Activated T-helper 2 cell treated with anti-CD3 and anti-CD28 coated beads, Interferon-gamma antibody, Interleukin-2, Interleukin-4, amounts not matched to agents 10 μg/mL and 5 μg/mL and 100 μg/mL, durations not matched to agents 14 hours and 24 hours and 36 hours (primary cell): Measurements from ENCODE around the gene SPIB. TPM values are rescaled to one million over a fixed set of nuclear protein-coding genes. Genes with fewer than 3 reads are reported as not detected.
"Not testable (repeated sequence)": the region's sequence is repeated elsewhere in the genome, so short reads cannot be mapped to it uniquely, and the experiment has no call there.

ENCODE experiments used
- DNase-seq: peaks from one replicate; pipeline ENCODE4 v3.0.0; 2021; ENCODE audit warnings: low spot score
- H3K27ac Mint-ChIP-seq: one replicate; pipeline ENCODE4 v1.8.0; 2021; ENCODE audit warnings: mixed read lengths
- H3K27me3 Mint-ChIP-seq: one replicate; pipeline ENCODE4 v1.8.0; 2021; ENCODE audit warnings: low read depth, mixed read lengths
- H3K36me3 Mint-ChIP-seq: one replicate; pipeline ENCODE4 v1.8.0; 2021; ENCODE audit warnings: low read depth, mixed read lengths
- H3K4me1 Mint-ChIP-seq: one replicate; pipeline ENCODE4 v1.8.0; 2021; ENCODE audit warnings: low read depth, mixed read lengths
- H3K4me3 Mint-ChIP-seq: one replicate; pipeline ENCODE4 v1.8.0; 2021; ENCODE audit warnings: low read depth, mild to moderate bottlenecking, moderate library complexity, mixed read lengths
- H3K9me3 Mint-ChIP-seq: one replicate; pipeline ENCODE4 v1.8.0; 2021; ENCODE audit warnings: mixed read lengths
- intact Hi-C: fragments of 100-400 bp; cut with micrococcal nuclease; formaldehyde crosslinking; loops from one replicate; pipeline ENCODE4 v1.15.1; 2023
- total RNA-seq: library from RNA; stranded (reverse); gene quantifications from 2 replicates; pipeline ENCODE4 v1.2.3, GENCODE V29; 2022

The SPIB gene
- total RNA-seq, 1 donor from 2014 or later = 0.66 TPM

DNA sequence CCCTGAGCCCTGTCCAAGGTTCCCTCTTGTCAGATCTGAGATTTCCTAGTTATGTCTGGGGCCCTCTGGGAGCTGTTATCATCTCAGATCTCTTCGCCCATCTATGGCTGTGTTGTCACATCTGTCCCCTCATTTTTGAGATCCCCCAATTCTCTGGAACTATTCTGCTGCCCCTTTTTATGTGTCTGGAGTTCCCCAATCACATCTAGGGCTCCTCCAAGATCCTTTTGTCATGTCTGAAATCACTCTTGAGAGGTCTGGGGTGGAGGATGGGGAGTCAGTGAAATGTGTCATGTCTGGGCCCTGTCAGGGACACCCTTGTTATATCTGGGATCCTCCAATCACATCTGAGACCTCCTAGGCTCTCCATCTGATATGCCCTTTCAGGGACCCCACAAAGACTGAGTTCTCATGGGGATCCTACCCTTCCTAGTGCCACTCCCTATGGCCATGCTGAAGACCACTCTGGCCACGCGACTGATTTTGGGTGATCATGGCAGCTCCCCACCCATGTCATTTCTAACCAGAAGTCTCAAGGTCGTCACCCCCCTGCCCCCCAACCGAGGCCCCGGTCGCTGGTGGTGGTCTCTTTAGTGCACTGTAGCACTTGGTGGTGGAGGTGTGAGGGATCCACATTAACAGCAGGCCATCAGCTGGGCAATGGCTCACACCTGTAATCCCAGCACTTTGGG is 10.2 kb downstream of the SPIB start:
- no peaks in the 10 kb centered on the region for H3K36me3 Mint-ChIP-seq
- H3K27me3 Mint-ChIP-seq = peaks cover 10% of the 10 kb centered on the region
- no peaks in the 10 kb centered on the region for H3K9me3 Mint-ChIP-seq
- H3K4me1 Mint-ChIP-seq = peaks cover 8% of the 10 kb centered on the region
- intact Hi-C loops = no loop called here
- H3K27ac Mint-ChIP-seq = no peak overlapping the region
- no peak overlapping the region for H3K4me3 Mint-ChIP-seq
- no peak for DNase-seq

DNA sequence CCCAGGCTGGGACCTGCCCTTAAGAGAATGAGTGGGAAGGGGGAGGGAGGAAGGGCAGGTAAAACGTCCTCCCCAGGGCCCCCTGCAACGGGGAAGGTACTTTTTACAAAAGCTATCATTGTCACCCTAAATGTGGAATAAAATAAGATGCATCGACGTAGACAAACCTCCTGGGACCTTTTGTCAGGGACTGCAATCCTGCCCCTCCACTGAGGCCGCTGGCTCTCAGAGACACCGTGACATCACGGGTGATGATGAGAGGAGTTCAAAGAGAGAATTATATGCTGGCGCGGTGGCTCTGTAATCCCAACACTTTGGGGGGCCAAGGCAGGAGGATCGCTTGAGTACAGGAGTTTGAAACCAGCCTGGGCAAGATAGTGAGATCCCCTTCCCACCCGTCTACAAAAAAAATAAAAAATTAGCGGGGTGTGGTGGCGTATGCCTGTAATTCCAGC is 12.2 kb downstream of the SPIB start:
- H3K27me3 Mint-ChIP-seq = peaks cover 13% of the 10 kb centered on the region
- peak overlapping the region; percentile 90 for H3K4me3 Mint-ChIP-seq
- no peak overlapping the region for H3K27ac Mint-ChIP-seq
- intact Hi-C loops = no loop called here
- DNase-seq = no peak
- H3K4me1 Mint-ChIP-seq = peaks cover 8% of the 10 kb centered on the region
- H3K36me3 Mint-ChIP-seq = no peaks in the 10 kb centered on the region
- H3K9me3 Mint-ChIP-seq = no peaks in the 10 kb centered on the region

DNA sequence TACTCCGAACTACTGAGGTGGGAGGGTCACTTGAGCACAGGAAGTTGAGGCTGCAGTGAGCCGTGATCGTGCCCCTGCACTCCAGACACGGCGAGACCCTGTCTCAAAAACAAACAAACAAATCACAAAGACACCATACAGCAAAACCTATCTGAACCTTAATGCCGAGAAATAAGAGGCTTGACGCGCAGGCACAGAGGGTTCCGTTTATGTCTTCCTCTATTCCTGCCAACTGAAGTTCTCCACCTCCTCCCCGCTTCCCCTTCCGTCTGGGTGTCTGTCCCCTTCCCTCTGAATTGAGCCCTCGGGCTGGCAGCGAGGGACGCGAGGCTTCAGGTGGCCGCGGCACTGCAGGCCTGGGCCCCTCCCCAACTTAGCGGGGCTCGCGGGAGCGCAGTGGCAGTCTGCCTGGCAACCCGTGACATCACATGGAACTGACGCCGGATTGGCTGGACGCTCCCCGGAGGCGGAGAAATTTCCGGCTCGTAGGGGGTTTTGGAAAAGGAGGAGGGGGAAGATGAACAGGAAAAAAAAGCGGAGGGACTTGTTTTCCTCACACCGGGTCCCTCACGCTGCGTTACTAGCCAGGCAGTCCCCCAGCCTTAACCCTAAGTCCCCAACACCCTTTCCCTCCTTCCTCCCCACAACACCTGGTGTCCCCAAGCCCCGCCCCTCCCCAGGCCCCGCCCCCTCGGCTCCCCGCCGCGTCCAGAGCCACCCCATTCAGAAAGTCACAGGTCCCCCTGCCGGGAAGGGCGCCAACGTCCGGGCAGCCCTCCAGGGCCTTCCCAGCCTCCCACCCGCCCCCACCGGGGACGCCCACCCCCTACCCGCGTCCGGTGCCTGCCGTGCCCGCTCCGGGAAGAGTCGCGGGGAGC is 12.8 kb downstream of the SPIB start:
- Mint-ChIP-seq H3K27ac (peak overlapping the region; percentile 92), H3K27me3 (peaks cover 13% of the 10 kb centered on the region), H3K36me3 (no peaks in the 10 kb centered on the region), H3K4me1 (peaks cover 8% of the 10 kb centered on the region), H3K9me3 (no peaks in the 10 kb centered on the region), H3K4me3 (peak overlapping the region; percentile 90)
- DNase-seq = peak; percentile 84
- intact Hi-C loops = no loop called here

DNA sequence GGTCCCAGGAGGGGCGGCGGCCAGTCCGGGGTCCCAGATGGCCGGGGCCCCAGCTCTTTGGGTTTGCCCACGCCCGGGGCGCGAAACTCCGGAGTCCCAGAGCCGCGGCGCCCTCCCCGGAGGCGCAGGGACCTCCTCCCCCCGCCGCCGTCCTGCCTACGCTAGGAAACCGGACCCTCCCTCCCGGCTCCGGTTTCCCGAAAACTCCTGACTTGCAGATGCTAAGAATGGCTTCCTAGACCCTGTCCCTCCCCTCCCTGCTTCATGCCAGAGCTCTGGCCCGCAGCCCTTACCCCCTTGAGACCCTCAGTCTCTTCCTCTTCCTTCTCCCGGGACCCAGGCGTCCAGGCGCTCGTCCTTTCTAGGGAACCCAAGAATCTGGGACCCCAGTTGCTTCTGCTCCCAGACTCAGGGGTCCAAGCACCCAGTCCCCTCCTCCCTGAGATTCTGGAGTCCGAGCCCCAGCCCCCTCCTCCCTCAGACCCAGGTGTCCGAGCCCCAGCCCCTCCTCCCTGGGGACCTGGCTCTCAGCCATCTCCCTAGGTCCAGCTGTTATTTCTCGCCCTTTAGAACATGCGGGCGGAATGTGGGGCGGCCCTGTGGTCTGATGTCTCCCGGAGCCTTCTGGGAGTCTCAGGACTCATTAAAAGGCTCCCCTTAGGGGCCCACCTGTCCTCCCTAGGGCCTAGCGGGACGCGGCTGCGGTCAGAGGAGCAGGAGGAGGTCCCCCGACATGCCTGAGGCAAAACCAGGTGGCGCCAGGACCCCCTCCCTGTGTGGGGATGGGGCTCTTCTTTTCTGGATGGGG is 13.7 kb downstream of the SPIB start, which contains the start of gene MYBPC2:
Gene MYBPC2 (plus strand): TSS at position 672 of the 808 bp plus-strand sequence. CDS start 62 bp downstream, at position 734.
- intact Hi-C loops = no loop called here
- DNase-seq = no peak
- peak within 1 kb of the TSS; percentile 90 for H3K4me3 Mint-ChIP-seq
- H3K27me3 Mint-ChIP-seq = peaks cover 13% of the 10 kb centered on the region
- peaks cover 8% of the 10 kb centered on the region for H3K4me1 Mint-ChIP-seq
- no peaks in the 10 kb centered on the region for H3K36me3 Mint-ChIP-seq
- peak within 1 kb of the TSS; percentile 92 for H3K27ac Mint-ChIP-seq
- H3K9me3 Mint-ChIP-seq = no peaks in the 10 kb centered on the region

DNA sequence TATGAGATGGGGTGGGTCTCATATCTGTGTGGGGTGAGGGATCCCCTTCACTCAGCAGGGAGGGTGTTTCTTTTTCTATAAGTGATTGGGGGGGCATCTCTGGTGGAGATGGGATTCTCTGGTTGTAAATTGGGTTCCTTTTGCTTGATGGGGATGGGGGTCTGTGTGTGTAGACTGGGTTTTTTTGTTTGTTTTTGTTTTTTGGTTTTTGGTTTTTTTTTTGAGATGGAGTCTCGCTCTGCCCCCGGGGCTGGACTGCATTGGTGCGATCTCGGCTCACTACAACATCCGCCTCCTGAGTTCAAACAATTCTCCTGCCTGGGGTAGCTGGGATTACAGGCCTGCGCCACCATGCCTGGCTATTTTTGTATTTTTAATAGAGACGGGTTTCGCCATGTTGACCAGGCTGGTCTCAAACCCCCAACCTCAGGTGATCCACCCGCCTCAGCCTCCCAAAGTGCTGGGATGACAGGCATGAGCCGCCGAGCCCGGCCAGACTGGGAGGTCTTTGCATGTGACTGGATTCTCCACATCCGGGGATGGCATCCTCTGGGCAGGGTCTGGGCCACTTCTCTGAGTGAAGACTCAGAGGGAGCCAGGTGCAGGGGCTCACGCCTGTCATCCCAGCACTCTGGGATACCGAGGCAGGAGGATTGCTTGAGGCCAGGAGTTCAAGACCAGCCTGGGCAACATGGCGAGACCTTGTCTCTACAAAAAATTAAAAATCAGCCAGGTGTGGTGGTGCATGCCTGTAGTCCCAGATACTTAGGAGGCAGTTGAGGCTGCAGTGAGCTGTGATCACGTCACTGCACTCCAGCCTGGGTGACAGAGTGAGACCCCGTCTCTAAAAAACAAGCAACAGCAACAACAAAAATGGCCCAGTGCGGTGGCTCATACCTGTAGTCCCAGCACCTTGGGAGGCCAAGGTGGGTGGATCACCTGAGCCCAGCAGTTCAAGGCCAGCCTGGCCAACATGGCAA is 14.8 kb downstream of the SPIB start:
- no peaks in the 10 kb centered on the region for H3K36me3 Mint-ChIP-seq
- peaks cover 8% of the 10 kb centered on the region for H3K4me1 Mint-ChIP-seq
- intact Hi-C loops = no loop called here
- peak overlapping the region; percentile 71 for H3K4me3 Mint-ChIP-seq
- H3K27me3 Mint-ChIP-seq = peaks cover 13% of the 10 kb centered on the region
- no peaks in the 10 kb centered on the region for H3K9me3 Mint-ChIP-seq
- no peak for DNase-seq
- H3K27ac Mint-ChIP-seq = no peak overlapping the region

DNA sequence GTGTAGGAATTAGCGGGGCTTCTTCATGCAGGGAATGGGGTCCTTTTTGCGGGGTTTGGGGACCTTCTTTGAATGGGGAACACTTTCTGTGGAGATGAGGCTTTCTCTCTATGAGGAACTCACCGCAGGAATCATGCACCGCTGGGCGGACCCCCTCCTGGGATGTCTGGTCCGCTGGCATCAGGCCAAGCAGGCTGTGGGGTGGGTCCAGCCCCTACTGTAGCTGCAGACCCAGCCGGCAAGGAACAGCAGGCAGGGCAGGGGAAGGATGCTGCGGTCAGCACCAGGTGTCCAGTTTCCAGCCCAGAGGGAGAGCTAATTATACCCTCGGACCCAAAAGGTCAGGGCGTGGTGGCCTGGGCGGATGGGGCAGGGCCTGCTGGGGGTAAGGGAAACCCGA is 15.8 kb downstream of the SPIB start:
- peaks cover 8% of the 10 kb centered on the region for H3K4me1 Mint-ChIP-seq
- H3K4me3 Mint-ChIP-seq = peak overlapping the region; percentile 6
- no peaks in the 10 kb centered on the region for H3K9me3 Mint-ChIP-seq
- H3K27ac Mint-ChIP-seq = no peak overlapping the region
- intact Hi-C loops = no loop called here
- H3K36me3 Mint-ChIP-seq = no peaks in the 10 kb centered on the region
- H3K27me3 Mint-ChIP-seq = peaks cover 13% of the 10 kb centered on the region
- DNase-seq = no peak

DNA sequence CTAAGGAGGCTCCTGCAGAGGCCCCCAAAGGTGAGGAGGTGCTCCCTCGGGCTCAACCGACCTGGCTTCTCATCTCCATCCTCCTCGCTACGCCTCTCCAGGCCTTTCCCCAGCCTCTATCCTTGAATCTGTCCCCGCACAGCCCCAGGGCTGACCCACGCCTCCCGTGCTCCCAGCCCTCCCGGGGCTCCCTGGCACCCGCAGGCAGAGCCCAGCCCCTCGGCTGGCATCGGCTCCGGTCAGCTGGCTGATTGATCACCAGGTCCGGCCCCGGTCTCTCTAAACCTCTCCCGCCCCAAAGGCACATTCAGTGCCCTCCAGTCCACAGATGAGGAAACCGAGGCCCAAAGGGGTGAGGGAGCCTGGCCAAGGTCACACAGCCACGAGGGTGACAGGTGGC is 16.5 kb downstream of the SPIB start:
- Mint-ChIP-seq H3K27me3 (peaks cover 16% of the 10 kb centered on the region), H3K9me3 (no peaks in the 10 kb centered on the region), H3K36me3 (no peaks in the 10 kb centered on the region), H3K4me3 (no peak overlapping the region), H3K4me1 (peaks cover 8% of the 10 kb centered on the region), H3K27ac (no peak overlapping the region)
- no peak for DNase-seq
- intact Hi-C loops = no loop called here

DNA sequence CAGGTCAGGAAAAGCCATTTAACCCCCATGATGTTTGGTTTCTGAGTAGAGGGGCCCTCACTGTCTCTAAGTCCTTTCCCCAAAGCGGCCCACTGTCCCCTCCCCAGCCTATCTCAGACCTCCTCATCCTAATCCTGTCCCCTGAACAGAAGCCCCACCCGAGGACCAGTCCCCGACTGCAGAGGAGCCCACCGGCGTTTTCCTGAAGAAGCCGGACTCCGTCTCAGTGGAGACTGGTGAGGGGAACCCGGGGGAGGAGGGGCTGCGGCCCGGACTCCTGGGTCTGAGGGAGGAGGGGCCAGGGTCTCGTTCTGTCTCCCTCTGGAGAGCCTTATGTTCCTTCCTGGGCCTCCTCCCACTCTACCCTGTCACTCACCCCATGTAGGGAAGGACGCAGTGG is 16.9 kb downstream of the SPIB start:
- no peak for DNase-seq
- Mint-ChIP-seq H3K9me3 (no peaks in the 10 kb centered on the region), H3K36me3 (no peaks in the 10 kb centered on the region), H3K27me3 (peaks cover 16% of the 10 kb centered on the region), H3K4me1 (peaks cover 8% of the 10 kb centered on the region), H3K4me3 (no peak overlapping the region), H3K27ac (no peak overlapping the region)
- intact Hi-C loops = no loop called here

DNA sequence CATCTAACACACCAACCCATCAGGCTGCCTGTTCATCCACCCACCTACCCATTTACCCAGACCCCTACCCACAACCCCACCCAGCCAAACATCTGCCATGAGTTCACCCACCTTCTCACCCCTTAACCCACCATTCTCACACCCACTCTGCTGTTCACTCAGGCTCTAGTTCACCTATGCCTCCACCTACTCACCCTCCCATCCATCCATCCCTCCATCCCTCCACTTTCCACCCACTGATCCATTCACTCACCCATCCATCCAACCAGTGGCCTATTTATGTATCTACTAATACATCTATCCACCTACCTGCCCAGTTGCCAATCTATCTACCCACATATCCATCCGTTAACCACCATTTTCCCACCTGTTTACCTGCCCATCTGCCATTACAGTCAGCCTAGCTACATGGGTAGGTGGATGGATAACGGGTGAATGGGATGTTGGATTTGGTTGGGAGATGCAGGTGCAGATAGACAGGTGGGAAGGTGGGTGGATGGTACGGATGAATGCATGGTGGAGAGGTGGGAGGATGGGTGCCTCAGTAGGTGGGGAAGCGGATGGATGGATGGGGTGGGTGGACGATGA is 19.2 kb downstream of the SPIB start:
- no peak for DNase-seq
- Mint-ChIP-seq H3K36me3 (no peaks in the 10 kb centered on the region), H3K27me3 (peaks cover 10% of the 10 kb centered on the region), H3K4me1 (no peaks in the 10 kb centered on the region), H3K9me3 (no peaks in the 10 kb centered on the region), H3K27ac (no peak overlapping the region), H3K4me3 (no peak overlapping the region)
- intact Hi-C loops = no loop called here

DNA sequence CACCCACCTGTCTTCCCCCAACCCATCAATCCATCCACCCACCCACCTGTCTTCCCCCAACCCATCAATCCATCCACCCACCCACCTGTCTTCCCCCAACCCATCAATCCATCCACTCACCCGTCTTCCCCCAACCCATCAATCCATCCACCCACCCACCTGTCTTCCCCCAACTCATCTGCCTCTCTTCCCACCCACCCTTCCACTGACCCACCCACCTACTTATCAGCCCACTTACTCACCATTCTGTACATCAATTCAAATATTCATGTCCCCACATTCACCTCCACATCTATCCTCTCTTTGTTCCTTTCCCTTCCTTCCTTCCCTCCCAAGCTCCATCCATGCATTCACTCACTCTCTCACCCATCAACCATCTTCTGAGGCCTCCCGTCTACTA is 20.4 kb downstream of the SPIB start:
- DNase-seq, H3K27ac Mint-ChIP-seq, intact Hi-C loops: not testable (repeated sequence)

DNA sequence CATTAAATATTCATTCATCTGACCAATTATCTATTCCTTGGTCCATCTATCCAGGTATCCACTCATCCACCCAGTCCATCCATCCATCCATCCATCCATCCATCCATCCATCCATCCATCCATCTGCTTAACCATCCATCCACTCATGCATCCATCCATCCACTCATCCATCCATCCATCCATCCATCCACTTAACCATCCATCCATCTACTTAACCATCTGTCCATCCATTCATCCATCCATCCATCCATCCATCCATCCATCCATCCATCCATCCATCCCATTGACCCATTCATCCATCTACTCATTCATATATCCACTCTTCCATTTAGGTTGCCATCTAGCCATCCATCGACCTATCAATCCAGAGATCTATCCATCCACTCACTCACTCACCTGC is 25.3 kb downstream of the SPIB start:
- no peaks in the 10 kb centered on the region for H3K9me3 Mint-ChIP-seq
- H3K4me3 Mint-ChIP-seq = no peak overlapping the region
- no peak overlapping the region for H3K27ac Mint-ChIP-seq
- no peaks in the 10 kb centered on the region for H3K4me1 Mint-ChIP-seq
- peaks cover 4% of the 10 kb centered on the region for H3K27me3 Mint-ChIP-seq
- H3K36me3 Mint-ChIP-seq = no peaks in the 10 kb centered on the region
- no peak for DNase-seq
- intact Hi-C loops = no loop called here

More for the DNA sequence above, 20.4 kb downstream of the SPIB start:
- not testable (repeated sequence) for H3K36me3 Mint-ChIP-seq, H3K4me1 Mint-ChIP-seq, H3K4me3 Mint-ChIP-seq, H3K27me3 Mint-ChIP-seq, H3K9me3 Mint-ChIP-seq
